HepG2 (cell line): ENCODE results near the gene SCARF1. TPM values are rescaled to one million over a fixed set of nuclear protein-coding genes. Genes with fewer than 3 reads are reported as not detected.
A peak's percentile ranks its signal among the peaks of the same experiment; 100 is the strongest.

Experiments
- AGO2 ChIP-seq: fragments of 200-400 bp; formaldehyde crosslinking; optimal IDR thresholded peaks from 2 replicates; pipeline ENCODE3; 2017; ENCODE audit warnings: mild to moderate bottlenecking, low read depth, low read length, moderate library complexity
- MAFF ChIP-seq: IDR thresholded peaks from 2 replicates; pipeline ENCODE4 v1.6.1; 2011; ENCODE audit warnings: low read depth, low read length, improper control_type of control experiment
- NCOR1 ChIP-seq: fragments of 200-600 bp; sonication (generic); IDR thresholded peaks from 2 replicates; pipeline ENCODE4 v1.7.0; 2017; ENCODE audit warnings: antibody characterized with exemption, low read length, borderline replicate concordance
- NFKBIZ ChIP-seq: IDR thresholded peaks from 2 replicates; pipeline ENCODE4 v1.6.1; 2018; ENCODE audit warnings: missing genetic modification reagents, missing compliant biosample characterization
- SMAD1 ChIP-seq: sonication (generic); formaldehyde crosslinking; IDR thresholded peaks from 2 replicates; pipeline ENCODE4 v1.4.0; 2020; ENCODE audit warnings: missing genetic modification reagents, low read depth, mild to moderate bottlenecking, borderline replicate concordance
- SMAD3 ChIP-seq: sonication (generic); formaldehyde crosslinking; IDR thresholded peaks from 2 replicates; pipeline ENCODE4 v1.4.0; 2020; ENCODE audit warnings: missing genetic modification reagents
- ZC3H4 ChIP-seq: sonication (generic); formaldehyde crosslinking; IDR thresholded peaks from 2 replicates; pipeline ENCODE4 v1.4.0; 2020; ENCODE audit warnings: missing genetic modification reagents, borderline replicate concordance
- ZFP37 ChIP-seq: sonication (generic); formaldehyde crosslinking; IDR thresholded peaks from 2 replicates; pipeline ENCODE4 v1.4.0; 2020; ENCODE audit warnings: missing genetic modification reagents, borderline replicate concordance
- ZNF274 ChIP-seq: sonication (generic); formaldehyde crosslinking; IDR thresholded peaks from 2 replicates; pipeline ENCODE4 v1.5.1; 2020; ENCODE audit warnings: mild to moderate bottlenecking, missing genetic modification reagents
- ZNF704 ChIP-seq: sonication (generic); formaldehyde crosslinking; IDR thresholded peaks from 2 replicates; pipeline ENCODE4 v1.8.1; 2023; ENCODE audit warnings: mild to moderate bottlenecking, inconsistent platforms, moderate library complexity, missing genetic modification reagents, borderline replicate concordance
- ZSCAN9 ChIP-seq: IDR thresholded peaks from 2 replicates; pipeline ENCODE4 v1.6.1; 2016; ENCODE audit warnings: borderline replicate concordance
- polyA plus RNA-seq, 8 experiments: library from polyadenylated mRNA; depleted of rRNA in 3 of 8; stranded (reverse) in 7 of 8; unstranded in 1 of 8; fragments of >200 nt; fragmentation: Illumina TruSeq in 4 of 8; extraction: Trizol in 4 of 8; gene quantifications; 2 replicates each; pipeline versions ENCODE4 v1.2.1 to v1.2.3, GENCODE V29; 2011 to 2016; ENCODE audit warnings: low read depth in 4 of 8, missing spikeins in 1 of 8, mixed read lengths in 1 of 8; ENCODE audit not compliant: insufficient read depth in 1 of 8
- total RNA-seq, 5 experiments: library from RNA; depleted of rRNA; stranded (reverse); fragments of >200 nt; fragmentation: Illumina TruSeq; extraction: Trizol; gene quantifications; 2 replicates each; pipeline ENCODE4 v1.2.3, GENCODE V29; 2016; ENCODE audit warnings: low read depth in 1 of 5
- TF ChIP-seq, protein P1 (sequence below): sonication (generic); formaldehyde crosslinking; IDR thresholded peaks from 2 replicates; pipeline ENCODE4 v1.5.0; 2020; ENCODE audit warnings: mild to moderate bottlenecking, missing genetic modification reagents, borderline replicate concordance
- TF ChIP-seq, protein P2 (sequence below): sonication (generic); formaldehyde crosslinking; IDR thresholded peaks from 2 replicates; pipeline ENCODE4 v1.4.0; 2020; ENCODE audit warnings: missing genetic modification reagents
- TF ChIP-seq, protein P3 (sequence below): sonication (generic); formaldehyde crosslinking; IDR thresholded peaks from 2 replicates; pipeline ENCODE4 v1.4.0; 2020; ENCODE audit warnings: missing genetic modification reagents, mild to moderate bottlenecking, borderline replicate concordance

Gene SCARF1
- total and polyA plus RNA-seq, 2 of the 13 experiments (the other 11 are each of a cell fraction or from before 2014, with no cell fraction given) = 0.24 to 0.71 TPM

DNA sequence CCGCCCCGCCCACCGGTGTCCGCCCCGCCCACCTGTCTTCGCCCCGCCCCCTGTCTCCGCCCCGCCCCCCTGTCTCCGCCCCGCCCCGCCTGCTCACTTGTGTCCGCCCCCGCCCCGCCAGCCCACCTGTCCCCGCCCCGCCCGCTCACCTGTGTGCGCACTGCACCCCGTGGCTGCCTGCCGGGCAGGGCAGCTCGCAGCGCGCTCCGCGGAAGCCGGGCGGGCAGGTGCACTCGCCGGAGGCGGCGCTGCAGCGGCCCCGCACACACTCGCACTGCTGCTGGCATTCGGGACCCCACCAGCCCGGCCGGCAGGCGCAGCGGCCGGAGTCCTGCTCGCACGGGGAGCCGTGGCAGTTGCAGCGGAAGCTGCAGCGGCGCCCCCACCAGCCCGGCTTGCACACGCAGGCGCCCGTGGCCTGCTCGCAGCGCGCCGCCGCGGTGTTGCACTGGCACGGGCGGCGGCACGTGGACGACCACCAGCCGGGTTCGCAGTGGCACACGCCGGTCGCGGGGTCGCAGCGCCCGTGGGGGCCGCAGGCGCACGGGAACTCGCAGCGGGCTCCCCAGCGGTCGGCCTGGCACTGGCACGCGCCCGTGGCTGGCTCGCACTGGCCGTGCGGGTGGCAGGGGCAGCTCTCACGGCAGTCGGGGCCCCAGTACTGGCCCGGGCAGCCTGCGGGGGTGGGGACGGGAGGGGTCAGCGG, 2.1 kb downstream of the SCARF1 start (continued):
- TF ChIP-seq ZFP37 = no peak
- no peak for TF ChIP-seq ZNF274 (CRISPR knock-in tag)
- TF ChIP-seq ZC3H4 = no peak
- peak; percentile 34 for TF ChIP-seq AGO2
- TF ChIP-seq SMAD1 (CRISPR knock-in tag) = no peak
- no peak for TF ChIP-seq NCOR1
- TF ChIP-seq, protein P1, sequence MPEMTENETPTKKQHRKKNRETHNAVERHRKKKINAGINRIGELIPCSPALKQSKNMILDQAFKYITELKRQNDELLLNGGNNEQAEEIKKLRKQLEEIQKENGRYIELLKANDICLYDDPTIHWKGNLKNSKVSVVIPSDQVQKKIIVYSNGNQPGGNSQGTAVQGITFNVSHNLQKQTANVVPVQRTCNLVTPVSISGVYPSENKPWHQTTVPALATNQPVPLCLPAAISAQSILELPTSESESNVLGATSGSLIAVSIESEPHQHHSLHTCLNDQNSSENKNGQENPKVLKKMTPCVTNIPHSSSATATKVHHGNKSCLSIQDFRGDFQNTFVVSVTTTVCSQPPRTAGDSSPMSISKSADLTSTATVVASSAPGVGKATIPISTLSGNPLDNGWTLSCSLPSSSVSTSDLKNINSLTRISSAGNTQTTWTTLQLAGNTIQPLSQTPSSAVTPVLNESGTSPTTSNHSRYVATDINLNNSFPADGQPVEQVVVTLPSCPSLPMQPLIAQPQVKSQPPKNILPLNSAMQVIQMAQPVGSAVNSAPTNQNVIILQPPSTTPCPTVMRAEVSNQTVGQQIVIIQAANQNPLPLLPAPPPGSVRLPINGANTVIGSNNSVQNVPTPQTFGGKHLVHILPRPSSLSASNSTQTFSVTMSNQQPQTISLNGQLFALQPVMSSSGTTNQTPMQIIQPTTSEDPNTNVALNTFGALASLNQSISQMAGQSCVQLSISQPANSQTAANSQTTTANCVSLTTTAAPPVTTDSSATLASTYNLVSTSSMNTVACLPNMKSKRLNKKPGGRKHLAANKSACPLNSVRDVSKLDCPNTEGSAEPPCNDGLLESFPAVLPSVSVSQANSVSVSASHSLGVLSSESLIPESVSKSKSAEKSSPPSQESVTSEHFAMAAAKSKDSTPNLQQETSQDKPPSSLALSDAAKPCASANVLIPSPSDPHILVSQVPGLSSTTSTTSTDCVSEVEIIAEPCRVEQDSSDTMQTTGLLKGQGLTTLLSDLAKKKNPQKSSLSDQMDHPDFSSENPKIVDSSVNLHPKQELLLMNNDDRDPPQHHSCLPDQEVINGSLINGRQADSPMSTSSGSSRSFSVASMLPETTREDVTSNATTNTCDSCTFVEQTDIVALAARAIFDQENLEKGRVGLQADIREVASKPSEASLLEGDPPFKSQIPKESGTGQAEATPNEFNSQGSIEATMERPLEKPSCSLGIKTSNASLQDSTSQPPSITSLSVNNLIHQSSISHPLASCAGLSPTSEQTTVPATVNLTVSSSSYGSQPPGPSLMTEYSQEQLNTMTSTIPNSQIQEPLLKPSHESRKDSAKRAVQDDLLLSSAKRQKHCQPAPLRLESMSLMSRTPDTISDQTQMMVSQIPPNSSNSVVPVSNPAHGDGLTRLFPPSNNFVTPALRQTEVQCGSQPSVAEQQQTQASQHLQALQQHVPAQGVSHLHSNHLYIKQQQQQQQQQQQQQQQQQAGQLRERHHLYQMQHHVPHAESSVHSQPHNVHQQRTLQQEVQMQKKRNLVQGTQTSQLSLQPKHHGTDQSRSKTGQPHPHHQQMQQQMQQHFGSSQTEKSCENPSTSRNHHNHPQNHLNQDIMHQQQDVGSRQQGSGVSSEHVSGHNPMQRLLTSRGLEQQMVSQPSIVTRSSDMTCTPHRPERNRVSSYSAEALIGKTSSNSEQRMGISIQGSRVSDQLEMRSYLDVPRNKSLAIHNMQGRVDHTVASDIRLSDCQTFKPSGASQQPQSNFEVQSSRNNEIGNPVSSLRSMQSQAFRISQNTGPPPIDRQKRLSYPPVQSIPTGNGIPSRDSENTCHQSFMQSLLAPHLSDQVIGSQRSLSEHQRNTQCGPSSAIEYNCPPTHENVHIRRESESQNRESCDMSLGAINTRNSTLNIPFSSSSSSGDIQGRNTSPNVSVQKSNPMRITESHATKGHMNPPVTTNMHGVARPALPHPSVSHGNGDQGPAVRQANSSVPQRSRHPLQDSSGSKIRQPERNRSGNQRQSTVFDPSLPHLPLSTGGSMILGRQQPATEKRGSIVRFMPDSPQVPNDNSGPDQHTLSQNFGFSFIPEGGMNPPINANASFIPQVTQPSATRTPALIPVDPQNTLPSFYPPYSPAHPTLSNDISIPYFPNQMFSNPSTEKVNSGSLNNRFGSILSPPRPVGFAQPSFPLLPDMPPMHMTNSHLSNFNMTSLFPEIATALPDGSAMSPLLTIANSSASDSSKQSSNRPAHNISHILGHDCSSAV (CRISPR knock-in tag) = no peak
- no peak for TF ChIP-seq NFKBIZ (CRISPR knock-in tag)
- no peak for TF ChIP-seq SMAD3 (CRISPR knock-in tag)
- TF ChIP-seq, protein P2, sequence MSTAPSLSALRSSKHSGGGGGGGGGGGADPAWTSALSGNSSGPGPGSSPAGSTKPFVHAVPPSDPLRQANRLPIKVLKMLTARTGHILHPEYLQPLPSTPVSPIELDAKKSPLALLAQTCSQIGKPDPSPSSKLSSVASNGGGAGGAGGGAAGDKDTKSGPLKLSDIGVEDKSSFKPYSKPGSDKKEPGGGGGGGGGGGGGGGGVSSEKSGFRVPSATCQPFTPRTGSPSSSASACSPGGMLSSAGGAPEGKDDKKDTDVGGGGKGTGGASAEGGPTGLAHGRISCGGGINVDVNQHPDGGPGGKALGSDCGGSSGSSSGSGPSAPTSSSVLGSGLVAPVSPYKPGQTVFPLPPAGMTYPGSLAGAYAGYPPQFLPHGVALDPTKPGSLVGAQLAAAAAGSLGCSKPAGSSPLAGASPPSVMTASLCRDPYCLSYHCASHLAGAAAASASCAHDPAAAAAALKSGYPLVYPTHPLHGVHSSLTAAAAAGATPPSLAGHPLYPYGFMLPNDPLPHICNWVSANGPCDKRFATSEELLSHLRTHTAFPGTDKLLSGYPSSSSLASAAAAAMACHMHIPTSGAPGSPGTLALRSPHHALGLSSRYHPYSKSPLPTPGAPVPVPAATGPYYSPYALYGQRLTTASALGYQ (CRISPR knock-in tag) = no peak
- TF ChIP-seq, protein P3, sequence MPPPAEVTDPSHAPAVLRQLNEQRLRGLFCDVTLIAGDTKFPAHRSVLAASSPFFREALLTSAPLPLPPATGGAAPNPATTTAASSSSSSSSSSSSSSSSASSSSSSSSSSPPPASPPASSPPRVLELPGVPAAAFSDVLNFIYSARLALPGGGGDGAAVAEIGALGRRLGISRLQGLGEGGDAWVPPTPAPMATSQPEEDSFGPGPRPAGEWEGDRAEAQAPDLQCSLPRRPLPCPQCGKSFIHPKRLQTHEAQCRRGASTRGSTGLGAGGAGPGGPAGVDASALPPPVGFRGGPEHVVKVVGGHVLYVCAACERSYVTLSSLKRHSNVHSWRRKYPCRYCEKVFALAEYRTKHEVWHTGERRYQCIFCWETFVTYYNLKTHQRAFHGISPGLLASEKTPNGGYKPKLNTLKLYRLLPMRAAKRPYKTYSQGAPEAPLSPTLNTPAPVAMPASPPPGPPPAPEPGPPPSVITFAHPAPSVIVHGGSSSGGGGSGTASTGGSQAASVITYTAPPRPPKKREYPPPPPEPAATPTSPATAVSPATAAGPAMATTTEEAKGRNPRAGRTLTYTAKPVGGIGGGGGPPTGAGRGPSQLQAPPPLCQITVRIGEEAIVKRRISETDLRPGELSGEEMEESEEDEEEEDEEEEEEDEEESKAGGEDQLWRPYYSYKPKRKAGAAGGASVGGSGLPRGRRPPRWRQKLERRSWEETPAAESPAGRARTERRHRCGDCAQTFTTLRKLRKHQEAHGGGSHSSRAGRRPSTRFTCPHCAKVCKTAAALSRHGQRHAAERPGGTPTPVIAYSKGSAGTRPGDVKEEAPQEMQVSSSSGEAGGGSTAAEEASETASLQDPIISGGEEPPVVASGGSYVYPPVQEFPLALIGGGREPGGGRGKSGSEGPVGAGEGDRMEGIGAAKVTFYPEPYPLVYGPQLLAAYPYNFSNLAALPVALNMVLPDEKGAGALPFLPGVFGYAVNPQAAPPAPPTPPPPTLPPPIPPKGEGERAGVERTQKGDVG = no peak
- TF ChIP-seq MAFF = no peak
- no peak for TF ChIP-seq ZNF704 (CRISPR knock-in tag)
- no peak for TF ChIP-seq ZSCAN9 (CRISPR knock-in tag)
